GM18861 (cell line): Measurements from ENCODE around the gene TAOK1.
A peak's percentile ranks its signal among the peaks of the same experiment; 100 is the strongest.
"Not testable (repeated sequence)": the region's sequence is repeated elsewhere in the genome, so short reads cannot be mapped to it uniquely, and the experiment has no call there.

Source experiments
- ATAC-seq: cut with Tn5 transposase; IDR thresholded peaks from one replicate; pipeline ENCODE4 v1.9.1; 2021; ENCODE audit not compliant: unreplicated experiment

TAOK1 gene

GRCh38 chr17:29389982-29390850 lies at the start of gene TAOK1:
TAOK1 (plus strand) TSS chr17:29390363; CDS start chr17:29451549, 61,186 bp downstream.
- ATAC-seq = peak; percentile 35

- ATAC-seq = no peak
These were observed 48.4 kb upstream of the TAOK1 start for GRCh38 chr17:29341726-29342125.

- ATAC-seq = no peak
These were observed 47.9 kb upstream of the TAOK1 start for GRCh38 chr17:29342158-29342765.

- ATAC-seq = no peak
These were observed 45.8 kb upstream of the TAOK1 start for GRCh38 chr17:29344201-29344856.

GRCh38 chr17:29345066-29345465 lies 45.1 kb upstream of the TAOK1 start:
- ATAC-seq = no peak

GRCh38 chr17:29345470-29345869 lies 44.7 kb upstream of the TAOK1 start:
- ATAC-seq = not testable (repeated sequence)

GRCh38 chr17:29346462-29346861 lies 43.7 kb upstream of the TAOK1 start:
- no peak for ATAC-seq

GRCh38 chr17:29347831-29348629 lies 42.1 kb upstream of the TAOK1 start:
- no peak for ATAC-seq

- no peak for ATAC-seq
These were observed 40.8 kb upstream of the TAOK1 start for GRCh38 chr17:29349409-29349808.

- no peak for ATAC-seq
These were observed 38.0 kb upstream of the TAOK1 start for GRCh38 chr17:29352146-29352545.

- no peak for ATAC-seq
These were observed 32.9 kb upstream of the TAOK1 start for GRCh38 chr17:29357232-29357631.

- no peak for ATAC-seq
These were observed 32.3 kb upstream of the TAOK1 start for GRCh38 chr17:29357821-29358232.

GRCh38 chr17:29358416-29358815 lies 31.7 kb upstream of the TAOK1 start:
- ATAC-seq = no peak

GRCh38 chr17:29359777-29360176 lies 30.4 kb upstream of the TAOK1 start:
- no peak for ATAC-seq

GRCh38 chr17:29363716-29364115 lies 26.4 kb upstream of the TAOK1 start:
- no peak for ATAC-seq

- no peak for ATAC-seq
These were observed 25.5 kb upstream of the TAOK1 start for GRCh38 chr17:29364691-29365090.

GRCh38 chr17:29368161-29368560 lies 22.0 kb upstream of the TAOK1 start:
- no peak for ATAC-seq

- ATAC-seq = no peak
These were observed 21.2 kb upstream of the TAOK1 start for GRCh38 chr17:29368926-29369325.

GRCh38 chr17:29369831-29370735 lies 20.1 kb upstream of the TAOK1 start:
- ATAC-seq = no peak

GRCh38 chr17:29376667-29377270 lies 13.4 kb upstream of the TAOK1 start:
- ATAC-seq = no peak
